ENCODE measurements around the gene GRM1.

GRM1 gene

DNA sequence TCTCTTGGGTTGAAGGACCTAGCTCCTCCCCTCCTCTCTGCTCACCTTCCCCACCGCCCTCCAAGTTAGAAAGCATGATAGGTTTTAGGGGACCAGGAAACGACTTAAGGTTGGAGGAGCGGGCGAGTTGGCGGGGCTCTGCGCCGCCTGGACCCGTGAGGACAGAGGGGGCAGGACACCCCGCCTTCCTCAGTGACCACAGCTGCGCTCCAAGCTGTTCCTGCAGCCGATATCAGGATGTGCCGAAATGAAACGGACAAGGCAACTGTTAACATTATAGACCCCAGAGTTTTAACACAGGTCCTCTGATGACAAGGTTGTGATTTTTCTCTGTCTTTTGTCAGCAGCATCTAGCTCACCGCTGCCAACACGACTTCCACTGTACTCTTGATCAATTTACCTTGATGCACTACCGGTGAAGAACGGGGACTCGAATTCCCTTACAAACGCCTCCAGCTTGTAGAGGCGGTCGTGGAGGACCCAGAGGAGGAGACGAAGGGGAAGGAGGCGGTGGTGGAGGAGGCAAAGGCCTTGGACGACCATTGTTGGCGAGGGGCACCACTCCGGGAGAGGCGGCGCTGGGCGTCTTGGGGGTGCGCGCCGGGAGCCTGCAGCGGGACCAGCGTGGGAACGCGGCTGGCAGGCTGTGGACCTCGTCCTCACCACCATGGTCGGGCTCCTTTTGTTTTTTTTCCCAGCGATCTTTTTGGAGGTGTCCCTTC lies at the start of gene GRM1:
Gene GRM1, plus strand, starts transcription at position 212 of the 722 bp plus-strand sequence. Its CDS starts 456 bp downstream, at position 668.
- TF ChIP-seq, protein P1, sequence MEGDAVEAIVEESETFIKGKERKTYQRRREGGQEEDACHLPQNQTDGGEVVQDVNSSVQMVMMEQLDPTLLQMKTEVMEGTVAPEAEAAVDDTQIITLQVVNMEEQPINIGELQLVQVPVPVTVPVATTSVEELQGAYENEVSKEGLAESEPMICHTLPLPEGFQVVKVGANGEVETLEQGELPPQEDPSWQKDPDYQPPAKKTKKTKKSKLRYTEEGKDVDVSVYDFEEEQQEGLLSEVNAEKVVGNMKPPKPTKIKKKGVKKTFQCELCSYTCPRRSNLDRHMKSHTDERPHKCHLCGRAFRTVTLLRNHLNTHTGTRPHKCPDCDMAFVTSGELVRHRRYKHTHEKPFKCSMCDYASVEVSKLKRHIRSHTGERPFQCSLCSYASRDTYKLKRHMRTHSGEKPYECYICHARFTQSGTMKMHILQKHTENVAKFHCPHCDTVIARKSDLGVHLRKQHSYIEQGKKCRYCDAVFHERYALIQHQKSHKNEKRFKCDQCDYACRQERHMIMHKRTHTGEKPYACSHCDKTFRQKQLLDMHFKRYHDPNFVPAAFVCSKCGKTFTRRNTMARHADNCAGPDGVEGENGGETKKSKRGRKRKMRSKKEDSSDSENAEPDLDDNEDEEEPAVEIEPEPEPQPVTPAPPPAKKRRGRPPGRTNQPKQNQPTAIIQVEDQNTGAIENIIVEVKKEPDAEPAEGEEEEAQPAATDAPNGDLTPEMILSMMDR (IDR thresholded peaks at IDR 0.05; ENCODE audit: low read depth, low read length, missing control alignments), result no peak
- no peak for DNase-seq (ENCODE audit: extremely low read depth, low read depth)
- H3K4me3 ChIP-seq (replicated peaks; ENCODE audit: low read depth, low read length), result no peak within 1 kb of the TSS

DNA sequence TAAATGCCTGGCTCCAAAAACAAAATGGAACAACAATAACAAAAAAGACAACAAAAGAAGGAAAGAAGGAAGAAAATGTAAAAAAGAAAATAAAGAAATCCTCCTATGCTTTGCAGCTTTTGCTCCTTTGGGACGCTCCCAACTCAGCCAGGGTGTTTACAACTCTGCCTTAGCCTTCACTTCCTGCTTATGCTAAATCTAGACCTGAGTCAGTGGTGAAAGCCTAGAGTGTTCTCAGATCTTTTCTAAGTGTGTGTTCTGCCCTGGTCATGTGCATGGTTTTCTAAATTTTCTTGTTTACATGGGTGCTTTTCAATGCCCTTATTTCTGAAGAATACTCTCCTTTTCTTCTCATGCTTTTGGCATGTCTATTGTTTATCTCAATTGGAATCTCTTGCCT lies 19.5 kb upstream of the GRM1 start:
- DNase-seq (ENCODE audit: extremely low read depth, low read depth), result no peak
- TF ChIP-seq, protein P1 (IDR thresholded peaks at IDR 0.05; ENCODE audit: low read depth, low read length, missing control alignments), result no peak
- no peak overlapping the region for H3K4me3 ChIP-seq (replicated peaks; ENCODE audit: low read depth, low read length)

DNA sequence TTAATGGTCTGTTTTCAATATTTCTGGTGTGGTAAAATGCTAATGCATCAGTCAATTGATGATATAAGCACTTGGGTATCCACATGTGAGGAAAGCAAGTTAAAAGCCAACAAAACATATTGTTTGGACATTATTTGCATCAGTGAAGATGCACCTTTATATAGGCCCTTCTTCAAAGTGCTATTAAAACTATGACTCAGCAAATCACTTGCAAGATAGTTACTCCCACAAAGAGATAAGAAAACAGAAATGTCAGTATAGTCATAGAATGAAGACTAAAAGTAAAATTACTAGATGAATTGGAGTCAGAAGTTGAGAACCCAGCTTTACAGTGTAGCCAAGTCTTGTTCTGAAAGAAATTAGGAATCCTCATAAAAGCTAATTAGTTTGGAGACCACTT lies 14.6 kb upstream of the GRM1 start:
- TF ChIP-seq, protein P1 (IDR thresholded peaks at IDR 0.05; ENCODE audit: low read depth, low read length, missing control alignments), result no peak
- no peak overlapping the region for H3K4me3 ChIP-seq (replicated peaks; ENCODE audit: low read depth, low read length)
- no peak for DNase-seq (ENCODE audit: extremely low read depth, low read depth)

DNA sequence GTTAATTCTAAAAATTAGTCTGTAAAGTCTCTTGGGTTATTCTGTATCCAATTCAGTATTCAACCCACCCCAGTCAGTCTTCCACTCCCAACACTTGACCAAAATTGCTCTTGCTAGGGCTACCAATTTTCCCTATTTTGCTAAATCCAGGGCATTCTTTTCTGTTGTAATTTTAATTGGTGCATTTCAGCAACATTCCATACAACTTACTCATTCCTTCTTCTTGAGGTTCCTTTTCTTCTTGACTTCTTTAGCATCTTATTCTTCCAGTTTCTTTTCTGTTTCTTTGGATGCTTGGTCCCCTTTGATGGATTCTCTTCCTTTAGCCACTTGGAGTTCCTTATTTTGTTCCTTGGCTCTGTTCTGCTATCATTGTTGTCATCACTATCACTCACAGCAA lies 11.2 kb upstream of the GRM1 start:
- H3K4me3 ChIP-seq (replicated peaks; ENCODE audit: low read depth, low read length), result no peak overlapping the region
- TF ChIP-seq, protein P1 (IDR thresholded peaks at IDR 0.05; ENCODE audit: low read depth, low read length, missing control alignments), result no peak
- no peak for DNase-seq (ENCODE audit: extremely low read depth, low read depth)

DNA sequence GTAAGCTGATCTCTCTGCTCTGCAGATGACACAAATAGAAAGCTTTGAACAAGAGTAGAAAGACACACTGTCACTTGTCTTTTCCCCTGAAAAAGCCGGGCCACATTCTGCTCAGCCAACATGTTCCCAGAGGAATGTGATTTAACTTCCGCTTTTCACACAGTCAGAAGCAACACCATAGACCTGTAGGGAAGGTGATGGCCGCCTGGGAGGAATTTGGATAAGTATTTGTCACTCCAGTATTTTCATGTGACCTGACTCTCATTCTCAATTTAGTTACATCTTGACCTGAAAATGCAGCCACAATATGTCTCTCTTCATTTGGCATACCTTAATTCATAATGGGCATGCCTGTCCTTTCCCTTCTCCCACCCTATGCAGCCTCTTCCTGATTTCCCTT lies 2.0 kb upstream of the GRM1 start:
- TF ChIP-seq, protein P1 (IDR thresholded peaks at IDR 0.05; ENCODE audit: low read depth, low read length, missing control alignments), result no peak
- no peak overlapping the region for H3K4me3 ChIP-seq (replicated peaks; ENCODE audit: low read depth, low read length)
- no peak for DNase-seq (ENCODE audit: extremely low read depth, low read depth)

DNA sequence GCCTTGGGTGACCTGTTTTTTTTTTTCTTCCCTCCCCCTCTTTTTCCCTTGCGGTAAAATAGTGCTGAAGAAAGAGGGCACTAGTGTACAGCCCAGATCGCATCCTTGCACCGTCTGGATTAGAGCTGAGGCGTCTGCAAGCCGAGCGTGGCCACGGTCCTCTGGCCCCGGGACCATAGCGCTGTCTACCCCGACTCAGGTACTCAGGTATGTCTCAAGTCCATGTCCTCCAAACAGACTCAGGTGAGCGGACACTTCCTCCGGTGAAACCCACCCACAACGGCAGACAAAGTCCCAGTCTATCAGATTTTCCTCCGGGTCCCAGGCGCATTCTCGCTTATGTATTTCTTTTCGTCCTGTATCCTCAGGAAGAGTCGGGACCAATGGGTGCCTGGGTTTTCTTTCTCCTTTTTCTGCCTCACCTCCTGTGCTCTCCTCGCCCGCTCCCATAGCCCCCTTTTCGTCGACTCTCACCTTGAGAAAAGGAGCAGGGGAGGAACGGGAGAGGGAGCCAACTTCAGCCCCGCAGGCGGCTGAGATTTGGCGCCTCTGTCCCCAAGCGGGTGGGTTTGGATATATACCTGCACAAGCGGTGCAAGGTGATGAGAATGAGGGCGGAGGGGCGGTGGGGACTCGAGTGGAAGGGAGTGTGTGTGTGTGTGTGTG lies 1.1 kb upstream of the GRM1 start:
- TF ChIP-seq, protein P1 (IDR thresholded peaks at IDR 0.05; ENCODE audit: low read depth, low read length, missing control alignments), result no peak
- no peak overlapping the region for H3K4me3 ChIP-seq (replicated peaks; ENCODE audit: low read depth, low read length)
- no peak for DNase-seq (ENCODE audit: extremely low read depth, low read depth)
